ENCODE measurements around the gene MLIP. TPM values are rescaled to one million over a fixed set of nuclear protein-coding genes. Genes with fewer than 3 reads are reported as not detected.

Gene MLIP
- total RNA-seq, 2 donors from 2014 or later = under 0.01 to 0.33 TPM

- ATAC-seq = no peak
- intact Hi-C loops (cut with DNase I) = no loop called here
Observed at GRCh38 chr6:54288474-54288873, 177.2 kb downstream of the MLIP start.

GRCh38 chr6:54289426-54289825 lies 178.2 kb downstream of the MLIP start:
- intact Hi-C loops (cut with DNase I) = no loop called here

More at GRCh38 chr6:54288474-54288873, 177.2 kb downstream of the MLIP start:
- H3K36me3 ChIP-seq (replicated peaks in 1 of 2; ENCODE audit: insufficient read depth in 1 of 2, low read depth in 2 of 2) = no peaks in the 10 kb centered on the region
- no peaks in the 10 kb centered on the region for H3K9me3 ChIP-seq
- no peak for DNase-seq
- 67 to 88% methylated on average over 2 of the region's 2 CpGs for WGBS, 2 donors
- H3K27me3 ChIP-seq = no peaks in the 10 kb centered on the region
- TF ChIP-seq CTCF (IDR thresholded peaks at IDR 0.05) (no peak), POLR2A (IDR thresholded peaks at IDR 0.05) (no peak)
- no peak overlapping the region for H3K27ac ChIP-seq
- H3K4me3 ChIP-seq = no peak overlapping the region
- no peaks in the 10 kb centered on the region for H3K4me1 ChIP-seq

GRCh38 chr6:54291146-54291545 lies 179.9 kb downstream of the MLIP start:
- no peak overlapping the region for H3K27ac ChIP-seq
- TF ChIP-seq POLR2A (IDR thresholded peaks at IDR 0.05) (no peak), CTCF (IDR thresholded peaks at IDR 0.05) (no peak)
- H3K9me3 ChIP-seq = no peaks in the 10 kb centered on the region
- no peaks in the 10 kb centered on the region for H3K36me3 ChIP-seq (replicated peaks in 1 of 2; ENCODE audit: insufficient read depth in 1 of 2, low read depth in 2 of 2)
- no peak for DNase-seq
- no peaks in the 10 kb centered on the region for H3K4me1 ChIP-seq
- no peak overlapping the region for H3K4me3 ChIP-seq
- no peak for ATAC-seq
- no peaks in the 10 kb centered on the region for H3K27me3 ChIP-seq
- 32 to 36% methylated on average over 2 of the region's 2 CpGs for WGBS, 2 donors
- intact Hi-C loops (cut with DNase I) = no loop called here

More at GRCh38 chr6:54289426-54289825, 178.2 kb downstream of the MLIP start:
- H3K9me3 ChIP-seq = no peaks in the 10 kb centered on the region
- H3K27me3 ChIP-seq = no peaks in the 10 kb centered on the region
- no peaks in the 10 kb centered on the region for H3K36me3 ChIP-seq (replicated peaks in 1 of 2; ENCODE audit: insufficient read depth in 1 of 2, low read depth in 2 of 2)
- no peaks in the 10 kb centered on the region for H3K4me1 ChIP-seq
- DNase-seq (no peak), ATAC-seq (no peak)
- WGBS, 2 donors = 57 to 63% methylated on average over 4 of the region's 4 CpGs
- no peak for TF ChIP-seq CTCF (IDR thresholded peaks at IDR 0.05)
- no peak for TF ChIP-seq POLR2A (IDR thresholded peaks at IDR 0.05)
- no peak overlapping the region for H3K27ac ChIP-seq
- no peak overlapping the region for H3K4me3 ChIP-seq

GRCh38 chr6:54291738-54292137 lies 180.5 kb downstream of the MLIP start:
- intact Hi-C loops (cut with DNase I) = no loop called here
- Histone ChIP-seq H3K27ac (no peak overlapping the region), H3K4me3 (no peak overlapping the region), H3K4me1 (no peaks in the 10 kb centered on the region), H3K27me3 (no peaks in the 10 kb centered on the region), H3K36me3 (replicated peaks in 1 of 2; ENCODE audit: insufficient read depth in 1 of 2, low read depth in 2 of 2) (no peaks in the 10 kb centered on the region), H3K9me3 (no peaks in the 10 kb centered on the region)
- 47 to 50% methylated on average over 2 of the region's 2 CpGs for whole genome bisulfite sequencing, 2 donors
- no peak for TF ChIP-seq CTCF (IDR thresholded peaks at IDR 0.05)
- TF ChIP-seq POLR2A (IDR thresholded peaks at IDR 0.05) = no peak
- DNase-seq (no peak), ATAC-seq (no peak)

GRCh38 chr6:54294965-54295532 lies 183.8 kb downstream of the MLIP start:
- Histone ChIP-seq H3K36me3 (replicated peaks in 1 of 2; ENCODE audit: insufficient read depth in 1 of 2, low read depth in 2 of 2) (no peaks in the 10 kb centered on the region), H3K4me3 (no peak overlapping the region), H3K27me3 (no peaks in the 10 kb centered on the region), H3K4me1 (no peaks in the 10 kb centered on the region), H3K27ac (no peak overlapping the region), H3K9me3 (no peaks in the 10 kb centered on the region)
- DNase-seq (no peak), ATAC-seq (no peak)
- TF ChIP-seq POLR2A (IDR thresholded peaks at IDR 0.05) (no peak), CTCF (IDR thresholded peaks at IDR 0.05) (no peak)
- intact Hi-C loops (cut with DNase I) = no loop called here
- WGBS, 2 donors = 81 to 93% methylated on average over 4 to 8 of the region's 8 CpGs

Measured in body of pancreas (tissue), 4 donors.